Aorta (tissue), 5 donors: ENCODE data around the gene ATP5F1D. TPM values are rescaled to one million over a fixed set of nuclear protein-coding genes. Genes with fewer than 3 reads are reported as not detected.

Experiments
- ATAC-seq: fragments of 200-7000 bp; cut with Tn5 transposase; one replicate; pipeline ENCODE4 v1.9.1; 2022; ENCODE audit warnings: moderate library complexity; ENCODE audit not compliant: low FRiP score
- DNase-seq, 2 donors: peaks; one replicate each; pipeline ENCODE4 v3.0.0-alpha.2; 2020
- H3K27ac ChIP-seq, 2 donors: one replicate each; pipeline ENCODE4 v1.5.1; 2013; ENCODE audit warnings: low read length in 2 of 2, mild to moderate bottlenecking in 2 of 2, moderate library complexity in 2 of 2, control low read depth in 1 of 2, inconsistent platforms in 1 of 2, low read depth in 1 of 2
- H3K27me3 ChIP-seq, 2 donors: one replicate each; pipeline ENCODE4 v1.6.1; 2013; ENCODE audit warnings: control low read depth in 1 of 2, low read length in 1 of 2, mild to moderate bottlenecking in 1 of 2, moderate library complexity in 1 of 2; ENCODE audit not compliant: insufficient read depth in 2 of 2, control insufficient read depth in 1 of 2
- H3K36me3 ChIP-seq, 2 donors: one replicate each; pipeline ENCODE4 v1.6.1; 2013; ENCODE audit warnings: control low read depth in 1 of 2, low read length in 1 of 2, mild to moderate bottlenecking in 1 of 2; ENCODE audit not compliant: insufficient read depth in 2 of 2, control insufficient read depth in 1 of 2
- H3K4me1 ChIP-seq, 2 donors: one replicate each; pipeline ENCODE4 v1.6.1; 2013; ENCODE audit warnings: low read length in 2 of 2, control low read depth in 1 of 2, mild to moderate bottlenecking in 1 of 2, moderate library complexity in 1 of 2; ENCODE audit not compliant: insufficient read depth in 2 of 2, control insufficient read depth in 1 of 2
- H3K4me3 ChIP-seq, 2 donors: one replicate each; pipeline ENCODE4 v1.5.1; 2013; ENCODE audit warnings: low read length in 2 of 2, control low read depth in 1 of 2, mild to moderate bottlenecking in 1 of 2
- H3K9me3 ChIP-seq: one replicate; pipeline ENCODE4 v1.6.1; 2013; ENCODE audit warnings: mild to moderate bottlenecking, low read length; ENCODE audit not compliant: control insufficient read depth
- WGBS, 2 donors: extraction: QIAGEN DNeasy Blood & Tissue Kit; methylation state at CpG; one replicate each; pipeline ENCODE4 v1.1.7; 2013; 5-methylcytosine and 5-hydroxymethylcytosine counted together
- intact Hi-C, 2 donors: fragments of 100-400 bp; cut with DNase I; formaldehyde crosslinking; loops; one replicate each; pipeline versions ENCODE4 v1.14.2 to v1.15.0; 2022
- polyA plus RNA-seq, 2 donors: library from polyadenylated mRNA; stranded (reverse); fragments of 200-250 nt; gene quantifications; one replicate each; pipeline ENCODE4 v1.2.3, GENCODE V29; 2013
- total RNA-seq, 2 donors: library from RNA; stranded (reverse); fragmentation: NEBNext Ultra II Directional; extraction: Animal tissue kit (Norgen Biotek cat#: 25700); gene quantifications; one replicate each; pipeline ENCODE4 v1.2.1, GENCODE V29; 2021
- donor health status: healthy with polysubstance abuse.
- donor health status: Bipolar disorder and iron deficiency.
- donor health status: DM: no; HTN: no; CAD: no.
- donor health status: DM: no; HTN: no; CAD: no.
- donor health status: DM: yes; HTN: yes; CAD: no.

ATP5F1D gene
- total and polyA plus RNA-seq, 4 donors = 92.8 to 164 (median 116) TPM

DNA sequence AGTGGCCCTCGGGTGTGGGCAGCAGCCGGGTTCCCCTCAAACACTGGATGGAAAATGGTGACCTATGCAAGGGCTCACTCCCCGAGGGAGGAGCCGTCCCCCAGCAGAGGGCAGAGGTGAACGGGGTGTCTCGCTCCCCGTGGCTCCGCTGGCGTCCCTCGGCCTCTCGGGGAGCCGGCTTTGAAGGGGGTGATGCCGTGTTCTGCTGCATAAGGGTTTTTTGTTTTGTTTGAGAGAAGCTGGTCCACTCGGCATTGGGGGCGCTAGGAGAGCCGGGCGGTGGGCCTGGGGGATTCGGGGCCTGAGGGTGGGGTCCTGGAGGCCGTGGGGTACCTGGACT is 48.1 kb downstream of the ATP5F1D start:
- Histone ChIP-seq H3K27ac (no peak overlapping the region), H3K4me3 (no peak overlapping the region), H3K27me3 (no peaks in the 10 kb centered on the region), H3K36me3 (no peaks in the 10 kb centered on the region), H3K9me3 (no peaks in the 10 kb centered on the region), H3K4me1 (no peaks in the 10 kb centered on the region)
- ATAC-seq (no peak), DNase-seq (no peak)
- 81 to 83% methylated on average over 19 of the region's 19 CpGs for WGBS, 2 donors
- intact Hi-C loops = no loop called here

DNA sequence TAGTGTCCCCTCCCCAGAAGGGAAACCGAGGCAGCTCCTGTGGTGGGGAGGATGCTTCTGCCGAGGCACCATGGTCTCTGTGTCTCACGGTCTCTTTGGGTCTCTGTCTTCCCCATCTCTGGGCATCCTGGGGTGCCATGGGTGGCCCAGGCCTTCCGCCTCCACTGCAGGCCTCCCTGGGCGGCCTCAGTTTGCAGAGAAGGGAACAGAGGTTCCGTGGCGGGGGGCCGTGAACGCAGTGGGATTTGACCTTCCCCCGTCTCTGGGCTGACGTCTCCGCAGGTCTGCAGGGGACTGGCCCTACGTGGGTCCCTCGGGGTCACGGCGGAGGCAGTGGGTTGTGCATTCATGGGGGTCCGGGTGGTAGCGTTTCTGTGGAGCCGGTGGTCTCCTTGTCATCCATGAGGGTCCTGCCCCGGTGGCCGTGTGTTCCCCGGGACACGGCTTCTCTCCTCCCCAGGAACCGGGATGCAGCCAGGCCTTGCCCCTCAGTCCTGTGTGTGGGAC is 48.7 kb downstream of the ATP5F1D start:
- H3K27me3 ChIP-seq = no peaks in the 10 kb centered on the region

DNA sequence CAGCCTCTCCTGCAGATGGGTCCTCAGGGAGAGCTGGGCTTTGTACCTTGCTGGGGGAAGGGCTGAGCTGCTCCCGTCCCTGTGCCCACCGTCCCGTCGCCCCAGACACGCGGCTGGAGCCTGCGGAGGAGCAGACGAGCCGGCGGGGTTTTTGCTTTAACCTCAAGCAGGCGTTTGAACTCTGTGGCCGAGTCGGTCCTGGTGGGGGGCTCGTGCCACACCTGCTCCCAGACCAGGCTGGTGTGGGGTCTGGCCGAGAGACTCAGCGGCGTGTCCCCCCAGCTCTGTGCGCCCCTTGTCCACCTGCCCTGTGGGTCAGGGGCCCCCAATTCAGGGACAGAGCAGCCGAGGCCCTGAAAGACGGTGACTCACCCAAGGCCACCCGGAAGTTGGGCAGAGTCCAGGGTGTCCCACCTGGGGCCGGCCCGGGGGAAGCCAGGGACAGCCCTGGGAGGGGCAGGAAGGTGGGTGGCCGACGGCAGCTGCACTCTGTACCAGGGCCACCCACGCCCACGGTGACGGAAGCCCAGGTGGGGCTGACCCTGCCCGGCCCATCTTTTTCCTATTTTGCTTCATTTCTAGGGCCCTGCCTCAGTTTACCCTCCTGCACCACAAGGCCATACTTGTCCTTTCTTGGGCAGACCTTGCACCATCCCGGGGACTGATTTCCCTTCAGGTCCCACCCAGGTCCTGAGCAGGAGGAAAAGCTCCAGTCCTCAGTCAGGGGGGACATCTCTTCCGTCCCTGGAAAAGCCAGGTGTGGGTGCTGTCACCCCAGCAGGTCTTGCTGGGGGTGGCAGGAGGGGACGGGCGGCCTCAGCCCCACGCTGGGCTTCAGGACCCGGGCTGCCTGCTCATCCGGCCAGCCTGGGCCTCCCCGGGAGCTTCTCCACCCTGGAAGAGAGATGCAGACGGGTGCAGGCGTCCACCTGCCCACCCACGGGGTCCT is 49.4 kb downstream of the ATP5F1D start:
- Histone ChIP-seq H3K4me1 (no peaks in the 10 kb centered on the region), H3K9me3 (no peaks in the 10 kb centered on the region), H3K27me3 (no peaks in the 10 kb centered on the region), H3K27ac (no peak overlapping the region), H3K4me3 (no peak overlapping the region), H3K36me3 (no peaks in the 10 kb centered on the region)
- DNase-seq (no peak), ATAC-seq (no peak)
- intact Hi-C loops = no loop called here
- 77 to 80% methylated on average over 38 to 40 of the region's 40 CpGs for WGBS, 2 donors

More for the DNA sequence above, 48.7 kb downstream of the ATP5F1D start:
- Histone ChIP-seq H3K27ac (no peak overlapping the region), H3K36me3 (no peaks in the 10 kb centered on the region), H3K4me1 (no peaks in the 10 kb centered on the region), H3K9me3 (no peaks in the 10 kb centered on the region), H3K4me3 (no peak overlapping the region)
- ATAC-seq = no peak
- DNase-seq = no peak
- intact Hi-C loops = no loop called here
- 85 to 90% methylated on average over 24 of the region's 24 CpGs for WGBS, 2 donors

DNA sequence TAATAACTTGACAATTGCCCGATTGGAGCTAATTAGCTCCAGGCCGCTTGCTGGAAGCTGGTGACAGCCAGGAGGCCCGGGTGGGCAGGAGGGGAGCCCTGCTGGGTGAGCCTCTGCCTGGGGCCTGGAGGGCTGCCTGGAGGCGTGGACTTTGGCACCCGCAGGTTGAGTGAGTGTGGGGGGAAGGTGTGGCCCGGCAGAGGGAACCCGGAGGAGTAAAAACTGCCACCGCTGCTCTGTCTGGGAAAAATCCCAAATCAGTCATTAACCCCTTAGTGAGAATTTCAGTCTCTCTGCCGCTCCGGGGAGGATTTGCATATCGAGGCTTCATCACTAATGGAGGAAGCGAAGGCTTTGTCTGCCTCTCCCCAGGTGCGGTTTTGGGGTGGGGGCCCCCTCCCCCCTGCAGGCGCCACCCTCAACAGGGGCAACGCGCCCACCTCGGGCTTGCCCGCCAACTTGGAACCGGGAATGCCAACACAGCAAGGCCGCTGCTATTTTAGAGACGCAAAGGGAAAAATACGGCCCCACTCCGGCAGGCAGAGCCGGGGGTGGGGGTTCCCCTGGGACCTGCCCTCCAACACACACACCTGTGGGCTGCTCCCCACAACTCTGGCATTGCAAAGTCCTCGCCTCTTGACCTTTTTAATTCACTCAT is 50.3 kb downstream of the ATP5F1D start:
- 22 to 36% methylated on average over 24 to 25 of the region's 25 CpGs for WGBS, 2 donors
- Histone ChIP-seq H3K4me3 (no peak overlapping the region), H3K9me3 (no peaks in the 10 kb centered on the region), H3K27ac (no peak overlapping the region), H3K4me1 (no peaks in the 10 kb centered on the region), H3K27me3 (no peaks in the 10 kb centered on the region), H3K36me3 (no peaks in the 10 kb centered on the region)
- intact Hi-C loops = no loop called here
- ATAC-seq (no peak), DNase-seq (no peak)

DNA sequence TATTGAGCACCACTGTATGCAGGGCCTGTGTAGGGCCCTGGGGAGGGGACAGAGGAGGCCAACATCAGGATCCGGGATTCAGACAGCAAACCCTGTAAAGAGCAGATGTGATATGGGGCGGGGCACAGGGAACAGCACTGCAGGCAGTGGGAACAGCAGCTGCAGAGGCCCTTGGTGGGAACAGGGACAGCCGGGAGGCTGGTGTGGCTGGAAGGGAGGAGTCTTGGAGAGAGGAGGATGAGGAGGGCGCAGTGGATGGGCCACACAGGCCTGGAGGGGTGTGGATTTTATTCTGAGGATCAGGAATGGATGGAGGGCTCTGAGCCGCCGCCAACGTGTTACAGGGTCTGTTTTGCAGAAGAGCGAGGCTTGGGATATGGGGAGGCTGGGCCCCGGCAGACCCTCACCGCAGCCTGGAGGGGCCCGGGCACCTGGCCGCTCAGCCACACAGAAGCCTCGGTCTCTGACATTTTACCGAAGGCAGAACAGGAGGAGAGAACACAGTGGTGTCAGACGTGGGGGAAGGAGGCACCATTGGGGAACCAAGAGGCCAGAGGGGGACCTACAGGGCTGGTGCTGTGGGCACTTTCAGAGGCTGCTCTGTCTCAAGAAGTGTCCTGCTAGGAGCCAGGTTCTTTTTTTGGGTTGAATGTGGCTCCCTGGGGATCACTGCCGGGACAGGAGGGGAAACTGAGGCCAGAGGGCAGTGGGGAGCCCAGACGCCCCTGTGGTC is 51.0 kb downstream of the ATP5F1D start:
- ATAC-seq = no peak

DNA sequence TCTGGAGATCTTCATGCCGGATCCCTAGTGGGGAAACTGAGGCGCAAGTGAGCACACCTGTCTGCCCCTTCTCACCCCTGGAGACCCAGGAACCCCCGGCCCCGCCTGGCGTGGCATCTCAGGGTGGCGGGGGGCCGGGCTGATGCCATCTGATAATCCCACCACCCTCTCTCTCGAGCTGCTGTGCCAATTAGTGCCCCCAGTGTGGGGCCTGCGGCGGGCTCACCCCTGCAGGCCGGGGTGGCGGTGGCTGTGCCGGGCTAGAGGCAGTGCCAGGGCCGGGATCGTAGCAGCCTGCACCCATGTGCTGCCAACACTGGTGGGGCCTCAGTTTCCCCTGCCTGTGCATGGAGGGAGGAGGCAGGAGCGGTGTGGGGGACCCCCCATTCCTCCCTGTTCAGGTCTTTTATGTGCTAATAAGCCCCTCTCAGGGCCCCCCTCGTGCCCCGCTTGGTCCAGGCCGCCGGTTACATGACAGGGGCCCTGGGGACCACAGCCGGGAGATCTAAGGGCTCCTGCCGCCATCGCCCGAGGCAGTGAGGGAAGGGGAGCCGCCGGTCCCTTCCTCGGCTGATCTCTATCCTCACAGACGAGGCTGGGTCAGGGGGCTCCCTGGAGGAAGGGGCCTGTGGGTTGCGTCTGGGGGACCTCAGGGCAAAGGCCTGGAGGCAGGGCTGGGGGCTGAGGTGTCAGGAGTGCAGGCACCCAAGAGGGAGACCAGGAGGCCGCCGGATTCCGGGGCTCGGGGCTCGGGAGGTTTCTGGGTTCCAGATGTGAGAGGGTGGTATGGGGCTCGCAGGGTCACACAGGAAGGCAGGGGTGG is 52.4 kb downstream of the ATP5F1D start:
- intact Hi-C loops = no loop called here
- Histone ChIP-seq H3K27me3 (no peaks in the 10 kb centered on the region), H3K36me3 (no peaks in the 10 kb centered on the region), H3K4me3 (no peak overlapping the region), H3K27ac (no peak overlapping the region), H3K4me1 (no peaks in the 10 kb centered on the region), H3K9me3 (no peaks in the 10 kb centered on the region)
- ATAC-seq (no peak), DNase-seq (no peak)
- WGBS, 2 donors = 82 to 88% methylated on average over 30 to 35 of the region's 35 CpGs

More for the DNA sequence above, 51.0 kb downstream of the ATP5F1D start:
- Histone ChIP-seq H3K36me3 (no peaks in the 10 kb centered on the region), H3K9me3 (no peaks in the 10 kb centered on the region), H3K27ac (no peak overlapping the region), H3K4me3 (no peak overlapping the region), H3K4me1 (no peaks in the 10 kb centered on the region), H3K27me3 (no peaks in the 10 kb centered on the region)
- DNase-seq = no peak
- intact Hi-C loops = no loop called here
- WGBS, 2 donors = 86 to 87% methylated on average over 17 of the region's 17 CpGs
